ENCODE results near the gene ADAMTSL1.

DNA sequence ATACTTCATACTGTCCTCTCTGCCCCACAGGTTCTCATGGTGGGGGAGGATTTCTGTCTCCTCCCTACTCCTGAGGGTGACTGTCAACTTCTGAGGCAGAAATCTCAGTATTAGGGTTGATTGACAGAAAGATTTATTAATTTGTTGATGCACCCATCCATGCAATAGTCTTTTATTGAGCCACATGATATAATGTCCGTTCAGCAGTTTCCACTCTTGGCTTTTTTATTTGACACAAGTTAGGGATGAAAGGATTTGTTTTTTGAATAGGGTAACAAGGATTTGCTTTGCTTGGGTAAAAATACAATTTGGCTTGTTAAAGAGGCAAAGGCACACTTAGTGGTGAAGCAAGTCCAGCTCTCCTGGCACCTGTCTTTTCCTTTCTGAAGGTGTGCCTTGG is 125.0 kb downstream of the ADAMTSL1 start:
- TF ChIP-seq RAD21 (IDR thresholded peaks at IDR 0.05), result no peak
- TF ChIP-seq, protein P1, sequence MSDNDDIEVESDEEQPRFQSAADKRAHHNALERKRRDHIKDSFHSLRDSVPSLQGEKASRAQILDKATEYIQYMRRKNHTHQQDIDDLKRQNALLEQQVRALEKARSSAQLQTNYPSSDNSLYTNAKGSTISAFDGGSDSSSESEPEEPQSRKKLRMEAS (IDR thresholded peaks at IDR 0.05), result no peak
- TF ChIP-seq CTCF (IDR thresholded peaks at IDR 0.05; ENCODE audit: low read depth, low read length, missing input control), result no peak
- TF ChIP-seq REST (IDR thresholded peaks at IDR 0.05), result no peak
- no peak for TF ChIP-seq YY1 (IDR thresholded peaks at IDR 0.05)
- no peak for TF ChIP-seq HNF4A (conservative IDR thresholded peaks at IDR 0.05)
- no peak for TF ChIP-seq ATF3 (IDR thresholded peaks at IDR 0.05)
- TF ChIP-seq RXRA (IDR thresholded peaks at IDR 0.05), result no peak
- no peak for TF ChIP-seq TAF1 (conservative IDR thresholded peaks at IDR 0.05)
- no peak for TF ChIP-seq SP1 (IDR thresholded peaks at IDR 0.05)
- no peak for TF ChIP-seq ZBTB33 (IDR thresholded peaks at IDR 0.05)
- no peak for TF ChIP-seq GABPA (IDR thresholded peaks at IDR 0.05 in 1 of 2, conservative IDR thresholded peaks at IDR 0.05 in 1 of 2)
